Neural progenitor cell (in vitro differentiated cells): ENCODE results near the gene ARHGAP26. TPM values are rescaled to one million over a fixed set of nuclear protein-coding genes. Genes with fewer than 3 reads are reported as not detected.

Source experiments
- DNase-seq: peaks from one replicate; pipeline ENCODE4 v3.0.0-alpha.2; 2016; ENCODE audit warnings: low spot score
- H2AFZ ChIP-seq: fragments of 200-600 bp; sonication (generic); replicated peaks from 2 replicates; pipeline ENCODE4 v1.6.1; 2016; ENCODE audit warnings: antibody characterized with exemption
- H3F3A ChIP-seq: fragments of 200-600 bp; sonication (generic); 2 replicates; pipeline ENCODE4 v1.6.1; 2016; ENCODE audit warnings: antibody characterized with exemption, low read depth
- H3K27ac ChIP-seq: fragments of 200-600 bp; sonication (generic); 2 replicates; pipeline ENCODE4 v1.5.1; 2016; ENCODE audit warnings: mild to moderate bottlenecking
- H3K27me3 ChIP-seq: fragments of 200-600 bp; sonication (generic); 2 replicates; pipeline ENCODE4 v1.6.1; 2016; ENCODE audit warnings: mild to moderate bottlenecking, moderate library complexity
- H3K36me3 ChIP-seq: fragments of 200-600 bp; sonication (generic); 2 replicates; pipeline ENCODE4 v1.5.1; 2016
- H3K4me1 ChIP-seq: fragments of 200-600 bp; sonication (generic); 2 replicates; pipeline ENCODE4 v1.6.1; 2016; ENCODE audit warnings: mixed run types
- H3K4me2 ChIP-seq: fragments of 200-600 bp; sonication (generic); 2 replicates; pipeline ENCODE4 v1.6.1; 2016
- H3K4me3 ChIP-seq: fragments of 200-600 bp; sonication (generic); 2 replicates; pipeline ENCODE4 v1.5.1; 2016
- H3K79me2 ChIP-seq: fragments of 200-600 bp; sonication (generic); 2 replicates; pipeline ENCODE4 v1.6.1; 2016; ENCODE audit warnings: low read depth
- H3K9ac ChIP-seq: fragments of 200-600 bp; sonication (generic); 2 replicates; pipeline ENCODE4 v1.6.1; 2016
- H3K9me3 ChIP-seq: fragments of 200-600 bp; sonication (generic); 2 replicates; pipeline ENCODE4 v1.5.1; 2016; ENCODE audit warnings: low read depth
- H4K20me1 ChIP-seq: fragments of 200-600 bp; sonication (generic); 2 replicates; pipeline ENCODE4 v1.6.1; 2016; ENCODE audit warnings: low read depth
- H3K27ac Mint-ChIP-seq: 3 replicates; pipeline ENCODE4 v1.8.0; 2021; ENCODE audit warnings: mixed read lengths
- H3K27me3 Mint-ChIP-seq: 2 replicates; pipeline ENCODE4 v1.8.0; 2022; ENCODE audit warnings: low read depth, mild to moderate bottlenecking, inconsistent platforms, moderate library complexity, mixed read lengths; ENCODE audit not compliant: insufficient read depth
- H3K36me3 Mint-ChIP-seq: 3 replicates; pipeline ENCODE4 v1.8.0; 2021; ENCODE audit warnings: mixed read lengths
- H3K4me1 Mint-ChIP-seq: 3 replicates; pipeline ENCODE4 v1.8.0; 2021; ENCODE audit warnings: mixed read lengths
- H3K4me3 Mint-ChIP-seq: 3 replicates; pipeline ENCODE4 v1.8.0; 2021; ENCODE audit warnings: mild to moderate bottlenecking, moderate library complexity, mixed read lengths
- H3K9me3 Mint-ChIP-seq: 3 replicates; pipeline ENCODE4 v1.8.0; 2020; ENCODE audit warnings: mixed read lengths
- CTCF ChIP-seq: fragments of 200-600 bp; sonication (generic); IDR thresholded peaks from 2 replicates; pipeline ENCODE4 v1.5.1; 2017; ENCODE audit warnings: antibody characterized with exemption, mild to moderate bottlenecking
- EZH2 ChIP-seq: fragments of 200-600 bp; sonication (generic); IDR thresholded peaks from 2 replicates; pipeline ENCODE4 v1.6.1; 2017; ENCODE audit warnings: antibody characterized with exemption, mild to moderate bottlenecking, moderate library complexity
- EZH2phosphoT487 ChIP-seq: fragments of 200-600 bp; sonication (generic); IDR thresholded peaks from 2 replicates; pipeline ENCODE4 v1.6.1; 2017; ENCODE audit warnings: antibody characterized with exemption
- total RNA-seq: library from RNA; depleted of rRNA; stranded (reverse); fragments of >200 nt; gene quantifications from 2 replicates; pipeline ENCODE4 v1.2.3, GENCODE V29; 2015; ENCODE audit warnings: low replicate concordance

Gene ARHGAP26
- total RNA-seq, 1 donor from 2014 or later: 7.0 TPM

- Mint-ChIP-seq H3K27me3 (peaks cover 7% of the 10 kb centered on the region), H3K27ac (no peak overlapping the region)
- no peak overlapping the region for H3K9ac ChIP-seq
Measured at GRCh38 chr5:142770650-142771609, 753 bp downstream of the ARHGAP26 start.

GRCh38 chr5:142771666-142772065 lies 1.5 kb downstream of the ARHGAP26 start:
- H3K4me1 Mint-ChIP-seq: peaks cover 20% of the 10 kb centered on the region
- Histone ChIP-seq H4K20me1 (peaks cover 5% of the 10 kb centered on the region), H3K27ac (no peak overlapping the region), H3K4me3 (peak overlapping the region; percentile 73), H3K9me3 (no peaks in the 10 kb centered on the region), H3K9ac (no peak overlapping the region), H3F3A (peaks cover 18% of the 10 kb centered on the region), H3K4me2 (peak overlapping the region; percentile 88), H3K36me3 (no peaks in the 10 kb centered on the region), H3K79me2 (peaks cover 7% of the 10 kb centered on the region), H3K4me1 (peaks cover 10% of the 10 kb centered on the region), H2AFZ (peak overlapping the region; percentile 96), H3K27me3 (peaks cover 37% of the 10 kb centered on the region)
- H3K4me3 Mint-ChIP-seq: peak overlapping the region; percentile 94
- DNase-seq: no peak
- H3K36me3 Mint-ChIP-seq: no peaks in the 10 kb centered on the region
- TF ChIP-seq CTCF: no peak
- peaks cover 7% of the 10 kb centered on the region for H3K27me3 Mint-ChIP-seq
- no peaks in the 10 kb centered on the region for H3K9me3 Mint-ChIP-seq
- no peak overlapping the region for H3K27ac Mint-ChIP-seq

More at GRCh38 chr5:142770650-142771609, 753 bp downstream of the ARHGAP26 start:
- H3K4me1 ChIP-seq: peaks cover 10% of the 10 kb centered on the region
- H3K4me3 ChIP-seq: peak overlapping the region; percentile 73
- Mint-ChIP-seq H3K4me3 (peak overlapping the region; percentile 94), H3K4me1 (peaks cover 20% of the 10 kb centered on the region), H3K36me3 (no peaks in the 10 kb centered on the region), H3K9me3 (no peaks in the 10 kb centered on the region)
- peaks cover 18% of the 10 kb centered on the region for H3F3A ChIP-seq
- peak overlapping the region; percentile 96 for H2AFZ ChIP-seq
- peak; percentile 43 for TF ChIP-seq CTCF
- no peak for TF ChIP-seq EZH2phosphoT487
- TF ChIP-seq EZH2: no peak
- peak; percentile 81 for DNase-seq
- peaks cover 37% of the 10 kb centered on the region for H3K27me3 ChIP-seq
- no peak overlapping the region for H3K27ac ChIP-seq
- H3K4me2 ChIP-seq: peak overlapping the region; percentile 88
- H3K9me3 ChIP-seq: no peaks in the 10 kb centered on the region
- H3K79me2 ChIP-seq: peaks cover 7% of the 10 kb centered on the region
- H4K20me1 ChIP-seq: peaks cover 5% of the 10 kb centered on the region
- no peaks in the 10 kb centered on the region for H3K36me3 ChIP-seq

GRCh38 chr5:142772446-142773293 lies 2.5 kb downstream of the ARHGAP26 start:
- Histone ChIP-seq H3K4me3 (no peak overlapping the region), H3K27ac (no peak overlapping the region), H2AFZ (no peak overlapping the region), H3K9ac (no peak overlapping the region), H3K4me2 (no peak overlapping the region), H3F3A (peaks cover 18% of the 10 kb centered on the region), H3K79me2 (peaks cover 7% of the 10 kb centered on the region), H3K27me3 (peaks cover 37% of the 10 kb centered on the region), H3K4me1 (peaks cover 10% of the 10 kb centered on the region), H3K9me3 (no peaks in the 10 kb centered on the region), H4K20me1 (peaks cover 5% of the 10 kb centered on the region), H3K36me3 (no peaks in the 10 kb centered on the region)
- Mint-ChIP-seq H3K9me3 (no peaks in the 10 kb centered on the region), H3K4me1 (peaks cover 20% of the 10 kb centered on the region), H3K4me3 (peak overlapping the region; percentile 94), H3K27ac (no peak overlapping the region), H3K27me3 (peaks cover 4% of the 10 kb centered on the region), H3K36me3 (no peaks in the 10 kb centered on the region)
- no peak for TF ChIP-seq EZH2phosphoT487
- no peak for TF ChIP-seq EZH2
- no peak for TF ChIP-seq CTCF
- DNase-seq: no peak
